ENCODE data around the gene SLC22A24.
"Not testable (repeated sequence)": the region's sequence is repeated elsewhere in the genome, so short reads cannot be mapped to it uniquely, and the experiment has no call there.

SLC22A24 gene

GRCh38 chr11:63099555-63099954 lies 44.5 kb downstream of the SLC22A24 start:
- TF ChIP-seq ZFP30 (CRISPR knock-in tag; IDR thresholded peaks at IDR 0.05) (no peak), BACH2 (CRISPR knock-in tag; IDR thresholded peaks at IDR 0.05; ENCODE audit: borderline replicate concordance) (no peak), ZNF70 (CRISPR knock-in tag; IDR thresholded peaks at IDR 0.05) (no peak), CSRNP3 (CRISPR knock-in tag; IDR thresholded peaks at IDR 0.05) (no peak), TOX (CRISPR knock-in tag; IDR thresholded peaks at IDR 0.05; ENCODE audit: borderline replicate concordance) (no peak), TCF4 (CRISPR knock-in tag; IDR thresholded peaks at IDR 0.05; ENCODE audit: borderline replicate concordance) (no peak), ZC3H10 (CRISPR knock-in tag; IDR thresholded peaks at IDR 0.05) (no peak), GLIS3 (CRISPR knock-in tag; IDR thresholded peaks at IDR 0.05) (no peak), RARB (CRISPR knock-in tag; IDR thresholded peaks at IDR 0.05) (no peak)
- no peak for ATAC-seq

GRCh38 chr11:63080682-63081081 lies 63.3 kb downstream of the SLC22A24 start:
- TF ChIP-seq ZFP30 (CRISPR knock-in tag; IDR thresholded peaks at IDR 0.05) (no peak), CSDC2 (CRISPR knock-in tag; IDR thresholded peaks at IDR 0.05) (no peak), ZNF565 (CRISPR knock-in tag; conservative IDR thresholded peaks at IDR 0.05; ENCODE audit: low read depth) (no peak)
- ATAC-seq: no peak

- not testable (repeated sequence) for ATAC-seq
Observed at GRCh38 chr11:63046203-63046602, 97.8 kb downstream of the SLC22A24 start.

GRCh38 chr11:63042596-63042995 lies 101.4 kb downstream of the SLC22A24 start:
- no peak for ATAC-seq
- TF ChIP-seq PATZ1 (CRISPR knock-in tag; IDR thresholded peaks at IDR 0.05; ENCODE audit: borderline replicate concordance) (no peak), PPARA (CRISPR knock-in tag; IDR thresholded peaks at IDR 0.05; ENCODE audit: borderline replicate concordance) (no peak), TOX (CRISPR knock-in tag; IDR thresholded peaks at IDR 0.05; ENCODE audit: borderline replicate concordance) (no peak), RARB (CRISPR knock-in tag; IDR thresholded peaks at IDR 0.05) (no peak), BACH2 (CRISPR knock-in tag; IDR thresholded peaks at IDR 0.05; ENCODE audit: borderline replicate concordance) (no peak), CSDC2 (CRISPR knock-in tag; IDR thresholded peaks at IDR 0.05) (no peak), POU6F1 (CRISPR knock-in tag; IDR thresholded peaks at IDR 0.05; ENCODE audit: borderline replicate concordance, low read depth) (no peak), ZNF565 (CRISPR knock-in tag; conservative IDR thresholded peaks at IDR 0.05; ENCODE audit: low read depth) (no peak), ISL1 (CRISPR knock-in tag; IDR thresholded peaks at IDR 0.05) (no peak), CREB5 (CRISPR knock-in tag; IDR thresholded peaks at IDR 0.05; ENCODE audit: low read depth) (no peak), ARNTL (CRISPR knock-in tag; IDR thresholded peaks at IDR 0.05; ENCODE audit: borderline replicate concordance, low read depth) (no peak), ZC3H10 (CRISPR knock-in tag; IDR thresholded peaks at IDR 0.05) (no peak), TCF4 (CRISPR knock-in tag; IDR thresholded peaks at IDR 0.05; ENCODE audit: borderline replicate concordance) (no peak)

GRCh38 chr11:63032457-63032856 lies 111.6 kb downstream of the SLC22A24 start:
- TF ChIP-seq TOX (CRISPR knock-in tag; IDR thresholded peaks at IDR 0.05; ENCODE audit: borderline replicate concordance): no peak
- no peak for TF ChIP-seq OSR1 (CRISPR knock-in tag; IDR thresholded peaks at IDR 0.05)
- TF ChIP-seq CSRNP3 (CRISPR knock-in tag; IDR thresholded peaks at IDR 0.05): no peak
- TF ChIP-seq TCF4 (CRISPR knock-in tag; IDR thresholded peaks at IDR 0.05; ENCODE audit: borderline replicate concordance): no peak
- no peak for TF ChIP-seq ZNF8 (CRISPR knock-in tag; IDR thresholded peaks at IDR 0.05)
- TF ChIP-seq SNAI2 (CRISPR knock-in tag; IDR thresholded peaks at IDR 0.05): no peak
- TF ChIP-seq POU6F1 (CRISPR knock-in tag; IDR thresholded peaks at IDR 0.05; ENCODE audit: borderline replicate concordance, low read depth): no peak
- TF ChIP-seq PPARA (CRISPR knock-in tag; IDR thresholded peaks at IDR 0.05; ENCODE audit: borderline replicate concordance): no peak
- TF ChIP-seq PATZ1 (CRISPR knock-in tag; IDR thresholded peaks at IDR 0.05; ENCODE audit: borderline replicate concordance): no peak
- no peak for TF ChIP-seq ISL1 (CRISPR knock-in tag; IDR thresholded peaks at IDR 0.05)
- TF ChIP-seq ZFP30 (CRISPR knock-in tag; IDR thresholded peaks at IDR 0.05): no peak
- ATAC-seq: no peak

All from SK-N-SH treated with all-trans-retinoic acid at 6 μM for 48 hours (cell line).